HG03558 (cell line): ENCODE measurements around the gene HAO1.
"Not testable (repeated sequence)": the region's sequence is repeated elsewhere in the genome, so short reads cannot be mapped to it uniquely, and the experiment has no call there.

Source experiments
- ATAC-seq: cut with Tn5 transposase; IDR thresholded peaks from one replicate; pipeline ENCODE4 v1.9.1; 2021; ENCODE audit warnings: moderate number of reproducible peaks; ENCODE audit not compliant: unreplicated experiment; ENCODE audit errors: extremely low read depth

HAO1 gene

GRCh38 chr20:7859356-7859802 lies 80.9 kb downstream of the HAO1 start:
- ATAC-seq = no peak

DNA sequence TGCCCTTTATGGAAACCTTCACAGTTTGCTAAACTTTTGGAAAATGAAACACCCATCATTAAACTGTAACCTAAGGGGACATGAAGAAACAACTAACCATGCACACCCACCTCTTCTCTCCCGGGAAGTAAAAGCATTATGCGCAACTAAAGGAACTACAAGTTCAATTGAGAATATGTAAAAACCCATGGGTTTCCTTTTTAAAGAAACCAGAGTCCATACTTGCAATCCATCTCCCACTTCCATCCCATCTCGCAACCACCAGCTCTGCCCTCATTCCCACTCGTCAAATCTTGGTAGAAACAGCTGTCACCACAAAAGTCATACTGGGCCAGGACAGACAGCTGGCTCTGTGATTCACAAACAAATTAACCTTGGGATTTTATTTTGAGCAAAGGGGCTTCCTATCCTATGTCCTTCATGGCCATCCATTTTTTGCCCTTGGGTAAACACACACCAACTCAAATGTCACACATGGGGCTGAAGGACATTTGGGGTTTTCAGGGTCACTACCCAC lies 81.5 kb downstream of the HAO1 start:
- no peak for ATAC-seq

DNA sequence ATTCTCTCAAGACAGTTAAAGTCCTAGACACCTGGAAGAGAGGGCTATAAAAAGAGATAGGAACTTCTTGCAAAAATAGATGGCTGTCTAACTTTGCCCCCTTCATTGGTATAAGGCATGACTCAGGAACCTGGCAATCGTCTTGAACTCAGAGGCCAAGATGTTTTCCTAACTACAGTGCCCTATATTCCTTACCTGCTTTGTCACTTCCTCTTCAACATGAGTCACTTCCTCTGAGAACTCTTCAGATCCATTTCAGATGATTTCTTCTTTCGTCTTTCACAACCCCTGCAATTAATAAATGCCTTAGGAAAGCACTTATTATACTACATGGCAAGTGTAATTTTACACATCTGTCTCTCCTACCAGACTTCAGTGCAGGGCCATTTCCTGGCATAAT lies 83.5 kb downstream of the HAO1 start:
- ATAC-seq = no peak

GRCh38 chr20:7855545-7855944 lies 84.7 kb downstream of the HAO1 start:
- no peak for ATAC-seq

DNA sequence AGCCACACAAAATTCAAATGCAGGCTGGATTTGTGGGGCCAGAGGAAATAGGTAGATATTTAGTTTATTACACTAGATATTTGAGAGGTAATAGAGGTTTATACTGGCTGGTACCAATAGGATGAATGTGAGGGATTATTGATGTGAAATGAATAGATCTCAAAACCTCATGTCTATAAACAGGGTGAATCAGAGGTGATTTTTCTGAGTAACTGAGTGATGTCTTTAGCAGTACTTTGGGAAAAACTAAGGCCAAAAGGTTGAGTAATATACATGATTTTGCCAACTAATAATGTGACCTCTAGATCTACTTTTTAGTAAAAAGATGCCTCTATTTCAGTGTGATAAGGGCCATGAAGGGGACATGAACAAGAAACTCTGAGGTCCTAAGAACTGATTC lies 86.8 kb downstream of the HAO1 start:
- no peak for ATAC-seq

GRCh38 chr20:7850775-7851490 lies 89.3 kb downstream of the HAO1 start:
- ATAC-seq = no peak

DNA sequence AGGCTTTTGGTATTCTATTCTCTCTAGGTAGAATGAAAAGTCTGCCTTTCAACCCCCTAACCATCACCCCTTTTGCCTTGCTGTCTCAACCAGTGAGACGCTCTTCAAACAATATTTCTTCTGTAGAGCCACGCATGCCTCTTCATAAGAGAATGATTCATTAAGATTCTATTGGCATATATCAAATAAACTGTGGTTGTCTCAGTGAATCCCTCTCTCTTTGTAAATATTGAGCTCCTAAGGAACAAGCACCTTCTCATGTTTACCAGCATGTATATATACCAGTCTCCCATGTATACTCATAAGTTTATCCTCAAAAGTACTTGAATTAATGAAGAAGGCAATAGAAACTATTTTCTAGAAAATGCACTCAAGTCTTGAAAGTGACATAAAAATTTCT lies 90.6 kb downstream of the HAO1 start:
- ATAC-seq = no peak

DNA sequence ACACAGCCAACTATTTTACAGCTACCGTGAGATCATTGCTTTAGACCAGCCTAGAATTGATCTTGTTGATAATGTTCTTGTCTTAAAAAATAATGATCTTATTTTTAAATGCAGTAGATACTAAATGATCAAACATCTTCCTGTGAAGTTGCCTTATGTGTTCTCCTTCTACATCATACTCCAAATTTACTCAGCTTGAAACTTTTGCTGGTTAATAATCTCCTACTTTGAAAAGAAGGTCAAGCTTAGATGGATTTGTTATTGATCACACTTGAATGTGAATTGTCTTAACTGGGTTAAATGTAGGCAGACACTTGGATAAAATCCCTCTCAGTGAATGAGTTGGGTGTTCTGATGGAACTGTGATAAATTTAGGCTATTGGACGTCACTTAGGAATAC lies 91.9 kb downstream of the HAO1 start:
- ATAC-seq = no peak

GRCh38 chr20:7843613-7844012 lies 96.6 kb downstream of the HAO1 start:
- ATAC-seq = no peak

DNA sequence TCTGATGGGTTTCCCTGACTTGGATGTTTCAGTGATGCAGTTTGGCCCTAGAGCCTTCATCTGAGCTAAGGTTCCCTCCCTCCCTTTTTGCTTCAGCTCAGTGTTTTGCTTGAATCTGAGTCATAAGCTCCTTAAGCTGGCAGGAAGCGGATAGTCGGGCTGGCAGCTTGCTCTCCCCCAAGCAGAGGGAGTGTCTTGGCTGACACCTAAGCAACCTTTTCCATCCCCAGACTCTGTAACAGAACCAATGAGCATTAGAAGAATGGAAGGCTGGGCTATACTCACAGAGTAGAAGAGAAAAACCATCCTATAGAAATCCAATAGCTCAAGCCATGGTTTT lies 98.3 kb downstream of the HAO1 start:
- no peak for ATAC-seq

DNA sequence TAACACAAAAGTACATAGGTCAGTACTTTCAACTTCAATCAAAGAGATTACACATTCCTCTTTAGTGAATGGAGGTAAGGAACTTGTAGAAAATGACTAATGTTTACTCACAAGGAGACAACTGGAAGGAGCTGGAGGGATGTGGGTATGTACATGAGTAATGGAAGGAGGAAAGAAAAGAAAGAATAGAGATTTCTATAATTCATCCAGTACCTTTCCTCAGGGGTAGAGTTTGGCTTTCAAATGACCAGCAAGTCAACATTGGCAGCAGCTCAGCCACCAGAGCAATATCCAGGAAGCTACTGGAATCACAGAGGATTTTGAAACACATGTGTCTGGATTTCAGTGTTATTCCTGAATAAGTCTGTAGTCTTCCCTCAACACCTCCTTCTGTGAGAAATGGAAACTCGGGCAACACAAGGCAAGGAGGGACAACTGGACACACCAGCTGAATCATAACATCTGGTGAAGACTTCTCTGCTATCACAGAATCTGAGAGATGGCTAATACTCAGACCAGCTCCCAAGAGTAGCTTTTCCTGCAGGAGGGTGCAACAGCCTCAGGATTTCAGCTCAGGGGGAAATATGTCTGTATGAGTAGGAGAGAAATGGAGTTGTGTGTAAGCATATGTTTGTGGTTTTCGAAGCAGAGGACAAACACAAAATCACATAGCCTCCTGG lies 98.8 kb downstream of the HAO1 start:
- ATAC-seq = no peak

- ATAC-seq = no peak
Measured at GRCh38 chr20:7836076-7836475, 104.2 kb downstream of the HAO1 start.

GRCh38 chr20:7834441-7834840 lies 105.8 kb downstream of the HAO1 start:
- ATAC-seq = not testable (repeated sequence)
